GM18520 (cell line): ENCODE results near the gene CDCA4.

Experiments used
- ATAC-seq: cut with Tn5 transposase; IDR thresholded peaks from one replicate; pipeline ENCODE4 v1.9.1; 2021; ENCODE audit not compliant: unreplicated experiment

CDCA4 gene

DNA sequence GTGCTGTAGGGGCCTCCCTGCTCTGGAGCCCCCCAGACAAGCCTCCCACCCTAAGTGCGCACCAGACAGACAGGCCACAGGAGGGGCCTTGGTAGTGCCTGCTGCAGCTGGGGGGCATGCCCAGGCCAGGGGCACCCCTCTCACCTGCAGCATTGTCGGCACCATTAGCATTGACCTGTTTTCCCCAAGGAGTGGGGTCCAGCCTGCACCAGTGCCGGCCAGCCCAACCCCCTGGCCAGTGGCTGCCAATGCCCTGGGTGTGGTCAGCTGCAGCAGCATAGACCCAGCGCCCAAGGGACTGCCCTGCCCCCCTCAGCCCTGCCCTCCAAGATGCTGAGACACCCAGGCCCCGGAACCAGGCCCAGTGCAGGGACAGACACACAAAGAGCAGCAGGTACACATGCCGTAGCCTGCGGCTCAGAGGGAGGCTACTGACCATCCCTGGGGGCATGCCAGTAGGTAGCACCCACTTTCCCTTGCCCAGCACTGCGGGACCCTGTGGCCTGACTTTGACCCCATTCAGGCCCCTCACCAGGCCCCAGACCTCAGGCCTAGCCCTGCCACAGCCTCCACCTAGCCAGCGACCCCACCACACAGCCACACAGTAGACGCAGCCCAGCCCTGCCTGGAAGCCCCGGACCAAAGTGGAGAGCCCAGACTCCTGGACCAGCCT is 43.7 kb downstream of the CDCA4 start:
- ATAC-seq, result no peak

DNA sequence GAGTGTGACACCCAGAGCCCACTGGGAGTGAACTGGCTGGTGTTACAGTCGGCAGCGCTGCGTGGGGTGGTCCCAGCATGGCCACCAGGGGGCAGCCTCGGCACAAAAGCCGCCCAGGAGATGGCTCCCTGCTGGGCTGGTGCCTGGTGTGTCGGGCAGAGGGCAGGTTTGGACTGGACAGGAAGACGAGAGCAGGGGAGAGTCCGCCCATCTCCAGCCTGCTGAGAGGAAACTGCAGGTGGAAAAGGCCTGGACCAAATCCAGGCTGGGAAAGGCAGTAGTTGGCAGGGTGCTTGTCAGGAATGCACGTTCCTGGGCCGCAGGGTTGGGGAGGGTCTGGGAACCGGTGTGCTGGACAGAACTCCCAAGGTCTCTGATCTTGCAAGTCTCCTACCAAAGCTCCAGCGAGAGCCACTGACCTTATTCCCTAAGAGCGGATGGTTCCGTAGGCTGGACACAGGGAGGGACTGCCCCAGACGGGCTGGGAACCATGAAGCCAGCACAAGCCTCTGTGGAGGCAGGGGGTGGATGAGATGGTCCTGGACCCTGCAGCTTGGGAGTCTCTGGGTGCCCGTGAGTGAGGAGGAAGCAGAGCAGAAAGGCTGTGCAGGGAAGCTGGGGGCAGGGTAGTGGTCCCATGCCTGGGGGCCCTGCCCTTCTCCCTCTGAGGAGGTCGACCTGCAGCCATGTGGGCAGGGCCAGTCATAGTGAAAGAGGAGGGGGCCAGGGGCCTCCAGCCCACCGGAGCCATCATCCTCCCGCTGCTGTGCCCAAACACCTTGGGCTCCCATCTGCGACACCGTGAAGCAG is 44.5 kb downstream of the CDCA4 start:
- no peak for ATAC-seq

DNA sequence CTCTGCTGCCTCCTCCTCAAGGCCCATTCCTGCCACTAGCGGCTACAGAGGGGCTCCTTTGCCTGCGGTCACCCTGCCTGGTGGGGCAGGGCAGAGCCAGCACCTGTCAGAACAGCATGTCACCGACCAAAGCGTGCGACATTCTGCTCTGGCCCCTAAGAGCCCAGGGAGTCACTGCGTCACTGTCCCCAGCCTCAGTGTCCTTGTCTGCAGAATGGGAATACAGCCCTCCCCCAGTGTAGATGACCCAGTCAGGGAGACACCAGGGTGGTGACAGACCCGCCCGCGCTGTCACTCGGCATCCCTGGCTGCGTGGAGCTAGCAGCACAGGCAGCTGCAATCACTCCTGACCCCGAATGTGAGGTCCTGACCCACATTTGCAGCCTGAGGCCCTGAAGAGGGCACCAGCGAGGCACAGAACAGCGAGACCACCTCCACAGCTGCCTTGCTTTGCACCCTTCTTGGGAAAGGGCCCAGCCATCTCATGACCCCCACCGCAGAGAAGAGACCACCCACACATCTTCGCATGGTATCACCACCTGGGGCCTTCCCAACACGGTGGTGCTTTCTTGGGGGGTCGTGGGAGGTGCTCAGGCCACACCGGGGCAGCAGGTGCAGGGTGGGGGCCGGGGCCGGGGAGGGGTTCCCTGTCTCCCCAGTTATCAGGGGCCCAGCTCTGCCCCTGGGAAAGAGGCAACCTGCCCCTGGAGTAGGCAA is 45.2 kb downstream of the CDCA4 start:
- no peak for ATAC-seq

DNA sequence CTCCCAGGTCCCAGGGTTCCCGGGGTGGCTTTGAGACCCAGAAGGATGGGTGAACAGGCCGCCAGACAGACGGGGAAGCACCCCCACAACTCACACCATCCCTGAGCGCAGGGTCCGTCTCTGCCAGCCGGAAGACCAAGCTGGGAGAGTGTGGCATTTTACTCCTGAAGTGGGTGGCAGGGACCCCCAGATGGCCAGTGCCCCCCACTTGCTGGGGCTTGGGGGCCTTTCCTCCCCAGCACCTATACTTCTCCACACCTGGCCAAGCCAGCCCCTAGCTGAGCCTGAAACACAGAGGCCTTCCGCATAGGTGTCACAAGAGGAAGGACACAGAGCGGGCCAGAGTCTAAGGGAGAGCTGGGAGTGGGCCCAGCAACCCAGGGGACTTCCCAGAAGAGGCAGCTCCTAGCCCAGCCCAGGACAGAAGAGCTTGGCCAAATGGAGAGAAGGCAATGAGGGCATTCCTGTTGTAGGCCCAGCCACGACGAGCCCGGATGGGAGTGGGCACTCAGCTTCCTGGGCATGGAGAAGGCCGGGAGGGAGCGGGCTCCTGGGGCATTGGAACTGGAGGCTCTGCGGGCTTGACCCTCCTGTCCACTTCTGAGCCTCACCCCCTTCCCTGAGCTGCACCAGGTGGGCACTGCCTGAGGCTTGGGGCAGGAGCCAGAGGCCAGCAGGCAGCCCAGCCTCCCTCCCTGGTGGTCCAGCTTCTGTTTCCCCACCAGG is 46.1 kb downstream of the CDCA4 start:
- no peak for ATAC-seq

DNA sequence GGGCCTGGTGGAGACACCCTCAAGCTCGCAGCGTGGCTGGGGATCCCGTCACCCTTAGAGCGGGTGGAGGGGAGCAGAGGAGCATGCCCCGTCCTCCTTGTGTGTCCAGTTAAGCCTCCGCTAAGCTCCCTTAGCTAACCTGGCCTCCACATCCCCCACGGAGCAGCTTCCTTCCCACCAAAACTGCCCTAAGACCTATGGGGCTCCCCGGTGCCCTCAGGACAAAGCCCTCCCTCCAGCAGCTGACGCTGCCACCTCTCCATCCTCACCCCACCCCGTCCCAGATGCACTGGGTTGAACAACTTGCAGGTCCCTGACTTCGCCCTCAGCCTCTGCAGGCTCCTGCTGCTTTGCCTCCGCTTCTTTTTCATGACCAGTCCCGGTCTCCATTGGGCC is 46.7 kb downstream of the CDCA4 start:
- no peak for ATAC-seq

DNA sequence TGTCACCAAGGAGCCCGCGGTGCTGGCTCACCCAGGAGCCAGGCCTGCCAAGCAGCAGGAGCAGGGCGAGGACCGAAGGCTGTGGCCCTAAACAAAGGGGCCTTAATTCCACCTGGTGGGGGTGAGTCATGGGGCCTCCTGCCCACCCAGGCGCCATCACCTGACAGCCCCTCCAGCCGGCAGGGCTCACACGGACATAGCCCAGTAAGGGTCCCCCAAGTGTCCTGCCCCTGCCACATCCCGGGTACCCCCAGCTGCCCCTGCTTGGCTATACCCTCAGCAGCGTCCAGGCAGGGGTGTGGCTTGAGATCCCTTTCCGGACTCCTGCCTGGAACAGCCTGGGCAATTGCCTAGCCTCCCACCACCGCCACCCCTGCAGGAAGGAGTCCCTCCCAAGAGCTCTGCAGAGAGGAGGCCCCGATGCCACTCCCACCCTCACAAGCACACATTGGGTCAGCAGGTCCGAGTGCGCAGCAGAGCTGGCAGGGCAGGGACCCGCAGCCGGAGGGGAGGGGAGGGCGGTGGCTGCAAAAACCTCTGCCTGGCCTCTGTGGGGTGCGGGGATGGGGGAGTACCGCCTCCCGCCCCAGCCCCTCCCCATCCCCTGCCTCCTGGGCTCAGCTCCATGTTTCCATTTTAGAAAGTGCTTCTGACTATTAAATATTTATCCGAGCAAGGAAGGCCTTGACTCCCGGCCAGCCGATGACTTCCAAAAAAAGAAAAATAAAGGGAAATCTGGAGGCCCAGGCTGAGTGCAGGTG is 47.3 kb downstream of the CDCA4 start:
- no peak for ATAC-seq

DNA sequence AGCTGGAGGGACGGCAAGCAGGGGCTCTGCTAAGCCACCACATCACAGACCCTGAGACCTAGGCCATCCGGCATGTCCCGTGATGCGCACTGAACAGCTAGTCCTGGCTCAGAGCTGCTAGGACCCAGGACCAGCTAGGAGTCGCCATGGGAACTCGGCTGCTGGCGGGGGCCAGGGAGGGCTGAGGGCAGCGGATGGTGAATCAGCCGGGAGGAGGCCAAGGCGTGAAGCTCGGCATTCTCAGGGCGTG is 47.8 kb downstream of the CDCA4 start:
- no peak for ATAC-seq

DNA sequence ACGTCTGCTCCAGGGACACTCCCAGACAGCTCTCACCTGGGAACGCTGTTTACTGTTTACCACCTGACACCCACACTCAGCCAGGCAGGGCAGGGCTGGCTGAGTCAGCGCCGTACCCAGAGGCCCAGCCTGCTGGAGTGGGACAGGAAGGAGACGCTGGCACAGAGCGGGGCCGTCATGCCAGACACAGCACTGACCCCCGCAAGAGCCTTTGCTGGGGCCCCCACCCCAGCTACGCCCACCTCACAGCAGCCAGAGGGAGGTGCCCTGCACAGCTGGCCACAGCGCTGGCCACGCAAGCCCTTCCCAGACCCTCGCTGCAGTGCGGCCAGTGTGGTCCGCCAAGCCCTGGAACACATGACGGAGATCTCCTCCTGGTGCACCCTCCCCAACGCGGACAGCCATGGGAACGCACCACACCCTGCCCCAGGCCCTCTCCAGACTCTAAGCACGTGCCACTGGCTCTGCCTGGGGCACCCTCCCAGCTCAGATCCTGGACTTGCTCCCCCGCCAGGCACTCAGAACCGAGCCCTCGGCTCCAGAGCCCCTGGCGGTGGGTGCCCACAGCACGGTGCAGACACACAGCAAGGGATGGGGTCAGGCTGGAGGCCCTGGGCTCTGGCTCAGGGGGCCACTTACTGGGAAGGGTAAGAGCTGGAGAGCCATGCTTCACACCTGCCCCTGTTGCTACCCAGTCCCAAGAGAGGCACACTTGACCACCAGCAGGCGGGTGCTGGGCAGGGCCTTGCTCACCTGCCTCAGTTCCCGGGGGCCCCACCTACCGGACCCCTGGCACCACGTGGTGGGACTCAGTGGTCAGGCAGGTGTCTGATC is 48.4 kb downstream of the CDCA4 start:
- no peak for ATAC-seq

DNA sequence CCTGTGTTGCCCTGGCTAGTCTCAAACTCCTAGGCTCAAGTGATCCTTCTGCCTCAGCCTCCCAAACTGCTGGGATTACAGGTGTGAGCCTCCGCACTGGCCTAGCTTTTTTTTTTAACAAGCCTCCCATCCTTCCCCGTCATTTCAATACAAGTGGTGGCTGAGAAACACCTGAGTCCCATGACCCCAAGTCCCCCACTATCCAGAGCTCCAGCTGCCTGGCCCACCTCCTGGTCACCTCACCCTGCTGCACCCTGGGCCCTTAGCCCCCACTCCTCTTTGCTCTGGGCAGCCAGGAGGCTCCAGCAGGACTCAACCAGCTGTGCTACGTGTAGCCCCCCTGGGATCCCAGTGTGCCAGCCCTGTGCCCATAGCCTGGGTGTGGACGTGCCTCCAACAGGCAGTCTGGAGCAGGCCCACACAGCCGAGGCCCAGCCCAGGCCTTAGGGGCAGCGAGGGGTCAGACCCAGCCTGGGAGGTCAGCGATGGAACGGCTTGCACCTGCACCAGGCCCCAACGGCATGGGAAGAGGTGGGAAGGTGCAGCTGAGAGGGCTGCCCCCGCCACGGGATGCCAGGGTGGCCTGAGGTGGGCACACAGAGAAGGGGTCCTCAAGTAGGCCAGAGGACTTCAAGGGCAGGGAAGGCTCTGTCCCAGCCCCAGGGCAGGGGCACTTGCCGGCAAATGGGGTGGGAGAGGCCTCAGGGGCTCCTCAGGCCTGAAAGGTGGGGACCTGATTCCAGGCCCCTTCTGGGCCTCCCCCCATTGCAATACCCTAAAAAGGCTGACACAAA is 49.2 kb downstream of the CDCA4 start:
- ATAC-seq, result no peak

DNA sequence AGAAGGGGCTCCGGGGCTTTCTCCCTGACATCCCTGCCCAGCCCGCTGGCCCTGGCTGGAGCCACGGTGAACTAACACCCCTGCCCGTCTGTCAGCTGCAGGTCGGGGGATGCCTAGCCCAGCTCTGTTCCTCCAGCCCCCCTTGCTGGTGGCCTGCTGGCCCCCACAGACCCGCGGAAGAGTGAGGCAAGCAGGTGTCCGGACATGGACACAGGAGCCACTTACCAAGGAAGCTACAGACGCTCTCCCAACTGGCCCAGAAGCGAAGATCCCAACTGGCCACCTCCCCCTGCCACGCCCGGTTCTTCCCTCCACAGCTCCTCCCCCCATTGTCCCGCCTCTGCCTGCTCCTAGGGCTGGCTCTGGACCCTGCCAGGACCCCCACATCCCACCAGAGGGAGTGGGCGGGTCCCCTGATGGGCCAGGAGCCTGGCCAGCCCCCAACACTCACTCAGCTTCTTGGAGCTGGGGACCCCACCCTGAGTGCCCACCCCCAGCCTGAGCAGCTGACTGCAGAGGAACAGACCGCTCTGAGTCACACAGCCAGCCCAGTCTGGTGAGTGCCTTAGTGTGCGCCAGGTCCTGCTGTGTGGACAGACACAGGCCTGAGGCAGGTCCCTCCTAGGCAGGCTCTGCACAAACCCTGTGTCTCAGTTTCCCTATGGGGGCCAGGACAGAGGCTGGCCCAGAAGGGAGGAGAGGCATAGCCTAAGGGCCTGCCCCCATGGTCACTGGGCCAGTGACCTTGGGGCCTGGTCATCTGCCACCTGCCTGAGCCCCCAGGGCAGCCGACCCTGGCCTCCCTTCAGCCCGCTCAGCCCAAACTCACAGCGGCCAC is 50.4 kb downstream of the CDCA4 start:
- no peak for ATAC-seq

DNA sequence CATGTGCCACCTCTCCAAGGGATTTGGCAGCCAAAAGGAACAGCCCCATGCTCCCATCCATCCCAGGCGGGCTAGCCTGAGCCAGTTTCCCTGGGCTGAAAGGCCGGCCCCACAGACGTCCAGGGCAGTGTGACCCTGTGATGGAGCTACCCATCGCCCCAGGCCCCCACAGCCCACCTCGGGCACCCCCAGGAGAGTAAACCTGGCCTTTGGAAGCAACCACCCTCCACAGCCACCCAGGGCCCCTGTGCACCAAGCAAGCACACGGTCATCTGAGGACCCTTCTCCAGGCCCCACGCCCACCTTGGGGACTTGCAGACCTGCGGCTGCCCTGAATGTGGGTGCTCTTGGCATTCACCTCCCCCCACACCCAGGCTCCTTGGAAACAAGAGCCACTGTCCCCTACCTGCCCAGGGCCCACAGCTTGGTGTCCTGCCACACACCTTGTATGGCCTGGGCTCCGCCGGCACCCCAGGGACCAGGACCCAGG is 51.1 kb downstream of the CDCA4 start:
- no peak for ATAC-seq

DNA sequence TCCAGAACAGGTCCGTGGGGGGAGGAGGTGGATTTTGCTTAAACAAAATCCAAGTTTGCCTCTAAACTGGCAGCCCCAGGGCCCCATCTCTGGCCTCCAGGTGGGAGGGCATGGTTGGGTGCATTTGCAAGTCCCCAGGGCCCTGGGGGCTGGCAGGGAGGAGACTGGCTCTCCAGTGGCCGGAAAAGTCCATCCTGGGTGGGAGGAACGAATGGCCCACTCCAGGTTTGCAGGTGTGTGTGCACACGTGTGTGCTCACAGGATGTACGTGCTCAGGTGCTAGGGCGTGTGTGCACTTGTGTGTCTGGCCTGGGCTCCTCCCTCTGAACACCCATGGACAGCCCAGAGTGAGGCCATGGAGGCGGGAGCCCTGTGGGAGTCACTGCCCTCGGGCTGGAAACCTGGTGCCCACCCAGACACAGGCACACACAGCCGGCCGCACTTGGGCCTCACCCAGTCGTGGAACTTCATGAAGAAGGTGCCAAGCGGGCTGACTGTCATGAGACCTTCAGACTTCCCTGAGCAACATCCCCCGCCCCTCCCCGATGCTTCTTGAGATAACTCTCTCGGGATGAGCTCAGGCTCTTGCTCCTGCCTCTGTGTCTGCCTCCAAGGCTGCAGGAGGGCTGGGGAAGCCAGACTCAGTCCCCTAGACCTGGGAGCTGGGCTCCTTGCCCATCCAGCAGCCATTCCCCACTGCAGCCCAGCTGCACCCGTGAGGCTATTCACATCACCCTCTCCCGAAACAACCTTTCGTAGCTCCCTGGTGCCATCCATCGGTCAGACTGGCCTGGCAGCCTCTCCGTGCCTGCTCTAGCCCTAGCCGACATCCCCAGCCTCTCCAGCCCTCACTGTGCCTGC is 52.1 kb downstream of the CDCA4 start:
- ATAC-seq, result no peak

DNA sequence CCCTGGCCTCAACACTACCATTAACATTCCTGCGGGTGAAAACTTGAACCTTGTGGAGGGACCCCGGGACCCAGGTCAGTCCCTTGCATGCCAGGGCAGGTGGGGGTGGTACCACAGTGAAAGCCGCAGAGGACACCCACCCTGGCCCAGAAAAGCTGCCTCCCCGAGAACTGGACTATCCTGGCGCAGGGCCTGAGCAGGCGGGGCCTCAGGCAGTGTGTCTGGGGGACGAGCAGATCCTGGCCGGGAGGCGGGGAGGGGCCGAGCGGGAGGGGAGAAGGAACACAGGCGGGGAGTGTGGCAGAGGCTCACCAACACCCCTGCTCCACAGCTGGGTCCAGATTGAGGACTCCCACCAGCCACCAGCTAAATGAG is 52.7 kb downstream of the CDCA4 start:
- ATAC-seq, result no peak

DNA sequence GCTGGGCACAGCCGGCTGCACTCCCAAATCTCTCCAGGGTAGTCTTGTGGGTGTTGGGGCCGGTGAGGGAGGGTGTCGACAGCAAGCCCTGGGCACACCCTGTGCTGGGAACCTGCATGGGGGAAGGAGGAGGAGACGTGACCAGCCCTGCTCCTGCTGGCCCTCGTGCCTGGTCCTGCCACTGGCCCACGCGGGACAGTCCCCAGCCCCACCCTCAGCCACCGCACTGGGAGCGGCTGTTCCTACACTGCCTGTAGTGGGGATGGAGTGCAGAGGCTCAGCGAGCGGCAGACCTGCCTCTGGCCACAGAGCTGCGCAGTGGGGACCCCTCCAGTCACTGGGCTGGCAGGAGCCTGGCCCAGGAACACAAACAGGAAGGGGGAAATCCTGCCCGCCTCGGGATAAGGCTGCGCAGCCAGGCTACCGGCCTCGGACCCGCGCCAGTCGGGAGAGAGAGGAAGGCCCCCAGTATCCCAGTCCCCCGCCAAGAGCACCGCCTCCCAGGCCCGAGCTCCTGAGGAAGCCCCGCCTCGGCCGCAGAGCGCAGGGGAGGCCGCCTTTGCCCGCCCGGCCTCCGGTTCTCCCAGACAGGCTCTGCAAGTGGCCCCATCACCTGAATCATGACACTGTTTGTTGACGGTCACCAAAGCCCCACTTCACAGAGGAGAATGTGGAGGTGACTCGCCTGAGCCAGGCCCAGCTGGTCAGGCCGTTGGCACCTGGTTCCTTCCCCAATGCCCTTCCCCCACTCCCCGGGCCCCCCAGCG is 53.3 kb downstream of the CDCA4 start:
- ATAC-seq, result no peak

DNA sequence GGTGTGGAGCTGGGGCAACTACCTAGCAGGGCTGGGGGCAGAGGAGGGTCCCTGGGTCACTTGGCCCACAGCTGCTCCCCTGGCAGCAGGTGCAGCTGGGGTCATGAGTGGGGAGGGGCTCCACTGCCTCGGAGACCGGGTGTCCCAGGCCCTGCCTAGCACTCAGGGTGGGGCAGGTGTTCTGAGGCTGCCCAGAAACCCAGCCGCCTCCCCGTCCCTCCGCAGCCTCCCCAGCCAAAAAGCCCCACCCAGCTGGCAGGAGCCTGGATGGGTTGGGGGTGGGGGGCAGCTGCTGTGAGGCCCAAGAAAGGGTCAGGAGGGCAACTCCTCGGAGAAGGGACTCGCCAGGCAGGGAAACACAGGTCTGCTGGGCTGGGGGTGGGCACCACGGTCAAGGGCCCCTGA is 53.9 kb downstream of the CDCA4 start:
- ATAC-seq, result no peak

DNA sequence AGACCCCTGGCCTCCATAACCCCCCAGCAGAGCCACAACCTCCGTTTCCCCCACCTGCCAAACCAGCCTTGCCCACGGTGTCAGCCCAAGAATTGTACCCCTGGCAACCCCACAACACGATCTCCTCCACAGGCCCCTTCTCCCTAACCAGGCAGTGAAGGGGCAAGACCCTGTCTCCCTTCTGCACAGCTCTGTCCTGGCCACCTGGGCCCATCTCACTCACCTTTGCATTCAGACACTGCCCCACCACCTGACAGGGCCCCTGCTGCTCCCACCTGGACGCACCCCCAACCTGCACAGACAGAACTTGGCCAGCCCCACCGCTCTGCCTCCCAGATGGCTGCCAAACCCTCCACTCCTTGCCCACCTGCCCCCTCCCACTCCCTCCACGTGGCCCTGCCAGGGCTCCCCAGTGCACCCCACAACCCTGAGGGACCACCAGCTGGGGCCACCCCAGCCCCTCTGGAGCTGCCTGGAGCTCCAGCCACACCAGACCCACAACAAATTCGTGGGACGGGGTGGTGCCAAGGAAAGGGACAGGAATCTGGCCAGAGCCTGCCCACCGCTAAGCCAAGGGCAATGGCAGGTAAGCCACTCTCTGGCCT is 54.5 kb downstream of the CDCA4 start:
- no peak for ATAC-seq
